Ramos (cell line): ENCODE data around the gene MYO1H.
"Not testable (repeated sequence)": the region's sequence is repeated elsewhere in the genome, so short reads cannot be mapped to it uniquely, and the experiment has no call there.

Source experiments
- in situ Hi-C: fragments of 300-500 bp; cut with MboI; formaldehyde crosslinking; loops from one replicate; pipeline ENCODE4 v1.14.3; 2022; ENCODE audit warnings: low sequenced_read_pairs; ENCODE audit not compliant: unreplicated experiment

MYO1H gene, protein sequence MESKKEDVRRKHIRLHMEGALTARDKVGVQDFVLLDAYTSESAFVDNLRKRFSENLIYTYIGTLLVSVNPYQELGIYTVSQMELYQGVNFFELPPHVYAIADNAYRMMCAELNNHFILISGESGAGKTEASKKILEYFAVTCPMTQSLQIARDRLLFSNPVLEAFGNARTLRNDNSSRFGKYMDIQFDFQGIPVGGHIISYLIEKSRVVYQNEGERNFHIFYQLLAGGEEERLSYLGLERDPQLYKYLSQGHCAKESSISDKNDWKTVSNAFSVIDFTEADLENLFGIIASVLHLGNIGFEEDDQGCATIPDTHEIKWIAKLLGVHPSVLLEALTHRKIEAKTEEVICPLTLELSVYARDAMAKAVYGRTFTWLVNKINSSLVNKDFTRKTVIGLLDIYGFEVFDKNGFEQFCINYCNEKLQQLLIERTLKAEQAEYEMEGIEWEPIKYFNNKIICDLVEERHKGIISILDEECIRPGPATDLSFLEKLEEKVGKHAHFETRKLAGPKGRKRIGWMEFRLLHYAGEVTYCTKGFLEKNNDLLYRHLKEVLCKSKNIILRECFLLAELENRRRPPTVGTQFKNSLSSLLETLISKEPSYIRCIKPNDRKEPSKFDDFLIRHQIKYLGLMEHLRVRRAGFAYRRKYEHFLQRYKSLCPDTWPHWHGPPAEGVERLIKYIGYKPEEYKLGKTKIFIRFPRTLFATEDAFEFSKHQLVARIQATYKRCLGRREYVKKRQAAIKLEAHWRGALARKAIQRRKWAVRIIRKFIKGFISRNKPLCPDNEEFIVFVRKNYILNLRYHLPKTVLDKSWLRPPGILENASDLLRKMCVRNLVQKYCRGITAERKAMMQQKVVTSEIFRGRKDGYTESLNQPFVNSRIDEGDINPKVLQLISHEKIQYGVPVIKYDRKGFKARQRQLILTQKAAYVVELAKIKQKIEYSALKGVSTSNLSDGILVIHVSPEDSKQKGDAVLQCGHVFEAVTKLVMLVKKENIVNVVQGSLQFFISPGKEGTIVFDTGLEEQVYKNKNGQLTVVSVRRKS

DNA sequence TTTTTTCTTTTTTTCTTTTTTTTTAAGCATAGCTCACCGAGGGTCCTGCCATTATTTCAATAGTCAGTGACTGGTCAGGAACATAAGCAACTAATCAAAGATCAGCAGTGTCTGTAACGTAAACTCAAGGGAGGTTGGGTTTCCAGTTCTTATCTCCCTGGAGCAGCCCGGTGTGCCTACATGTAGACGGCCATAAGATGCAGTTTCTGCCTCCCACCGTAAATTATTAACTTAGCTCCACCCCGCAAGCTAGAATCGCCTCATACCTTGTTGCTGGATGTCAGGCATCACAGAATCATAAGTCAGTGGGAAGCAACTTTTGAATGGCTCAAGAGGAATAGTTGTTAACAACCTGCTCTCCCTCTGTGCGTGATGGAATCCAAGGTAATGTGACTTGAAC lies at the start of gene MYO1H:
MYO1H (plus strand) TSS at position 312 of the 400 bp plus-strand sequence; CDS start at position 373, 61 bp downstream.
- in situ Hi-C loops = no loop called here

DNA sequence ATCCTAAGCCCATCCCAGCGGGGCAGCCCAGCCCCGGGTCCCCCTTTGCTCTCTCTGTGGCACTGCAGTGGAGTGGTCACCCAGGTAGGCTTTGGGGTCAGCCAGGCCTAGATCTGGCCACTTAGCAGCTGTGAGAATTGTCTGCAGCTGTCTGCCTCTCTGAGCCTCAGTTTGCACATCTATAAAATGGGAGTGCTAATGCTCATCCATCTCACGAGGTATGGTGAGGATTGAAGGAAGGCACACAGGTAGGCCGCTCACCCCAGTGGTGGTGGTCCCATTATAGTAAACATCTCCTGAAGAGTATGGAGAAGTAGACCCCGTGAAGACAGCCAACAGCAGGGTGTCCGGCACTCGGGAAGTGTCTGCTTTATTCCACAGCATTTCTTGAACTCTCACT lies 47.9 kb upstream of the MYO1H start:
- in situ Hi-C loops = no loop called here

DNA sequence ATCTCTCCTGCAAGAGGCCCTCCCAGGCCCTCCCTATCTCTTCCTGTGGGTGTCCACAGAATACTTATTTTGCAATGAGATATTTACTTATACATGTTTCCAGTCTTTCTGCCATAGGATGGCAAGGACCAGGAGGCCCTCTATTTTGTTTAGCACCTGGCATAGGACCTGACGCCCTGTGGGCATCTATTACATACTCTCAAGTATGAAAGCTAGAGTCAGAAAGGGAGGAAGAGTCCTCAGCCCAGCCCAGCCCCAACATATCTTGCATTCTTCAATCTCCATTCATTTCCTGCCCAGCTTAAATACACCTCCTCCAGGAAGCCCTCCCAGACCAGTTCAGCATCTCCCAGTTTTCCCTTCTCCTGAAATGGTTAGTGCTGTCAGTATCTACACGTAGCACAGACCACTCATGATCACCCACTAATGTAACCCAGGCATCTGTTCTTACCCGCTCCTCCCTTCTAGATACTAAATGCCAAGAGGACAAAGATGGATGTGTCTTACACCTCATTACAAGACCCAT lies 46.0 kb upstream of the MYO1H start:
- in situ Hi-C loops = no loop called here

DNA sequence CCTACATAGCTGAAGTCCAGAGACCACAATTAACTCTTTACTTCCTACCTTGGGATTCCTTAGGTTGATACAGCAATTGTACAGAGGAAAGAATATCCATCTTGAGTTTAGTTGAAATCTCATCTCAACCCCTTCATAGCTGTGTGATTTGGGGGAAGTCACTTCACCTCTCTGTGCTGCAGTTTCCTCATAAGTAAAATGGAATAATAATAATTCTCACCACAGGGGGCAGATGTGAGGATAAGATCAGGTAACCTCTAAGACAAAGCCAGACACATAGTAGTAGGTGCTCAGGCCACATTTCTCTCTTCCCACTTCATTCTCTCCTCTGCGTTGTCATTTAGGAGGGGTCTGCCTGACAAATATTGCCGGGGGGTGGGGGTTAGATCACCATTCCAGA lies 45.3 kb upstream of the MYO1H start:
- in situ Hi-C loops = no loop called here

DNA sequence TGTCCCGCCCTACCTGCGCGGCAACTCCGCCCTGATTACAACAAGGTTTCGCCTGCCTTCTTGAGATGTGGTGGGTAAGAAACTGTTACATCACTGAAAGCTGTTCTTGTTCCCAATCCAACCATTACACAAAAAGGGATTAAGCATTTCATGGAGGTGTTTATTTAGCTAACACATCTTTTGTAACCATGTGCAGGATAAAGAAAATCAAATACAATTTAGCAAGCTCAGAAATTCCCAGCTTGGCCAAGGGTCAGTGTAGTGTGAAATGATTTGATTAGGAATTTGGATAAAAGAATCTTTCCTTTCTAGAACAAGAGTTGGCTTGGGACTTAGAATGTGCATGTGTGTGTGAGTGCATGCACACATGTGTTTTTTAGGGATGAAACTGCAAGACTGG lies 44.9 kb upstream of the MYO1H start:
- in situ Hi-C loops = no loop called here

DNA sequence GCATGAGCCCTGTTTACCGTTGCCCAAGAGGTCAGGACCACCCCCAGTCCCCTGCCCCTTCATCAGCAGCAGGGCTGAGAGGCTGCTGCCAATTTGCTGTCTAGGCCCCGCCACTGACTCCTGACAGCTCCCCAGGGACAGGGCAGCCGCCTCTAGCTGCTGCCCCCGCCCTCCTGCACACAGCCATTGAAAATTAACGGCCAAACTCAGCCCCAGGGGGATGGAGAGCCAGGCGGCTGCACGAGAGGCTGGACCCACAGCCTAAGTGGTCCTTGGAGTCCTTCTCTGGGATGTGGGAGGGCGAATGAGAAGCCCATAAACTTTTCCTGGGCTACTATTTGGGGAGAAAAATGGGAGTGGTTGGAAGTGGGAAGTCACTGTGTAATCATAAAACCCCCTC lies 43.2 kb upstream of the MYO1H start:
- in situ Hi-C loops = no loop called here

DNA sequence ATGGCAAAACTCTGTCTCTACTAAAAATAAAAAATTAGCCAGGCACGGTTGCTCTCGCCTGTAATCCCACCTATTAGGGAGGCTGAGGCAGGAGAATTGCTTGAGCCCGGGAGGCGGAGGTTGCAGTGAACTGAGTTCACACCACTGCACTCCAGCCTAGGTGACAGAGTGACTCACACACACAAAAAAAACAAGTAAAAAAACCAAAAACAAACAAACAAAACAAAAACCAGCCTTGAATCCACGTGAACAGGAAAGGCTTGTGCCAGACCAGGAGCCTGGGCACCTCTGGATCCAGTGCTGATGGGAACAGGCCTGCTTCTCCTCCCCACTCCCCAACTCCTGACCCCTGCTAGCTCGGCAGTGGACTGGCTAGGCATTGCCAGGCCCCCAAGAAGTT lies 42.2 kb upstream of the MYO1H start:
- in situ Hi-C loops = no loop called here

DNA sequence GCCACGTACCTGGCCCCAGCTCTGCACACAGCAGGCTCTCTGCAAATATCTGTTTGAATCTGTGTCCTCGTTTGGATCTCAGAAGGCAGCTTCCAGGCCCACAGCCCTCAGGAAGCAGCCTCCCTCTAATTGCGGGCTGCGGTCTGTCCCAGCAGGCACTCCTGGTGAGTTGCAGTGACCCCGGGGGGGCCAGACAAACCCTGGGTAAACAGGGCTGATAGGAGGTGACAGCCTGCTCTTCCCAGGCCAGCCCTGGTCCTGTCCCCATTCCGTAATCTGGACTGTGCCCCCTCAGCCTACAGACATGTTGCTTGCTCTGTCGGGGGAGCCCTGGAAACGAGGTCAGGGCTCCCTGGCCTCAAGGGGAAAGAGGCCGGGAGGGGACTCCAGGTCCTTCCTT lies 40.6 kb upstream of the MYO1H start:
- in situ Hi-C loops = no loop called here

DNA sequence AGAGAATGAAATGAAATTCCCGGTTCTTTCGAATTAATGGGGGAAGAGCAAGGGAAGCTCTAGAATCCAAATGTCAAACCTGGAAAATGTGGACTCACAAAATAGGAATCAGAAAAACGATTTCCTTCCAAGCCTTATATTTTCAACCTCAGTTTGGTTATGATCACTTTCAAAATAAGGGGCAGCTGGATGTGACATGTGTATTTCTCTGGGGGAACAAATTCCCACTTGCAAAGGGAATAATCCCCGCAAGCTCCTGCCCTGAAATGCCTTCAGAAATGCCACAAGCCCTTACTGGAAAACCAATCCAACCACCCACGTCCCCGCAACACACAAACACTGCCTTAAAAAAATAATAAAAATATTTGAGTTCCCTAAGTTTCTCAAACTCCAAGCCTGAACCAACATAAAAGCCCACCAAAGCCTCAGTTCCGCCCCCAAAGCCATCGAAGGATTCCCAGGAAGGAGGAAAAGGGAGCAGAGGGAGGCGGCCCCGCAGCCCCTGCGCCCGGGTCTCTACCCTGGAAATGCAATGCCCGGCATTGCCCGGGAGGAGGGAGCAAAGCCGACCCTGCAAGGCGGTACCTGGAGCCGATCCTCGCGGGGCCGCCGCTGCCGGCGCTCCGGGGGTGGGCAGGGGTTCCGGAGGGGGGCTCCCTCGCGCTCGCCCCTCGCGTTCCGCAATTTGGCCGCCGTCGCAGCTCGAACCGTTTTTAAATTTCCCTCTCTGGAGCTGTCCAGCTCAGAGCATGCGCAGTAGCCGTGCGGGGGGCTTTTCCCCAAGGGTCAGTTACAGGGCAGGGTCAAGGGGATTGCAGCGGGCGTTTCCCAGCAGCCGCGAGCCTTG lies 38.9 kb upstream of the MYO1H start, which contains the start of gene FOXN4:
FOXN4 (minus strand) TSS at position 751 of the 847 bp plus-strand sequence. CDS start 963 bp downstream, outside the sequence.
- in situ Hi-C loops = no loop called here

DNA sequence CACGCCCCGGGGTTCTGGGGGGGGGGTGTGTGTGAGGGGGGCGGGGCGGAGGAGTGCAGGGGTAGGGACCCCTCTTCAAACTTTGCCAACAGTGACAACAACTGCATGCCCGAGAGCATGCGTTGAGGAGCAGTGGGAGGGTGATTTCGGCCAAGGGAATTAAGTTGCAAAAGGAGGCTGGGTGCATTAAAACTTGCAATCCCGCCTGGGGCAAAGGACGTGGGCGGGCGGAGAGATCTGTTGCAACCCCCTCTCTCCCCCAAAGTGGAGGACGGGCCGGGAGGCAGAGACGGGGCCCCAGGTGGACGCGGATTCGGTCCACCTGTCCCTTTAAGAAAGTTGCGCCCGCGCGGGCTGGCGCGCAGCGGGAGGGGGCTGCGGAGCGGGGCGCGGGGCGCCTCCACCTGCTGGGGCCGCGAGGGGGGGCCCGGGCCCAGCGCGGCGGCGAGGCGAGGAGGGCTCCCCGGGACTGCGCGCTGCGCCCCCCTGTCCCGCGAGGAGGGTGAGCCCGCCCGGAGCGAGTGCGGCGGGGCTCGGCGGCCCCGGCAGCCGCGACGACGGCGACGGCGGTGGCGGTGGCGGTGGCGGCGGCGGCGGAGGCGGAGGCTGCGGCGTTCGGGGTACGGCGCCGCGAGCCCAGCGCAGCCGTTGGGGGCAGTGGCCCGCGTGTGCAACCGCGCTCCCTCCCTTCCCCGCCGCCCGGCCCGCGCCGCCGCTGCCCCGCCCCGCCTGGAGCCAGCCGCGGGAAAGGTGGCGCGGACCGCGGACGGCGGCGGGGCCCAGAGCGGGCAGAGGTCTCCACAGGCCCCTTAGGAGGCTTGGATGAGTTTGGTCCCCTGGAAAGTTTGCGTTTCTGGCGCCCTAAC lies 38.1 kb upstream of the MYO1H start:
- in situ Hi-C loops = no loop called here

DNA sequence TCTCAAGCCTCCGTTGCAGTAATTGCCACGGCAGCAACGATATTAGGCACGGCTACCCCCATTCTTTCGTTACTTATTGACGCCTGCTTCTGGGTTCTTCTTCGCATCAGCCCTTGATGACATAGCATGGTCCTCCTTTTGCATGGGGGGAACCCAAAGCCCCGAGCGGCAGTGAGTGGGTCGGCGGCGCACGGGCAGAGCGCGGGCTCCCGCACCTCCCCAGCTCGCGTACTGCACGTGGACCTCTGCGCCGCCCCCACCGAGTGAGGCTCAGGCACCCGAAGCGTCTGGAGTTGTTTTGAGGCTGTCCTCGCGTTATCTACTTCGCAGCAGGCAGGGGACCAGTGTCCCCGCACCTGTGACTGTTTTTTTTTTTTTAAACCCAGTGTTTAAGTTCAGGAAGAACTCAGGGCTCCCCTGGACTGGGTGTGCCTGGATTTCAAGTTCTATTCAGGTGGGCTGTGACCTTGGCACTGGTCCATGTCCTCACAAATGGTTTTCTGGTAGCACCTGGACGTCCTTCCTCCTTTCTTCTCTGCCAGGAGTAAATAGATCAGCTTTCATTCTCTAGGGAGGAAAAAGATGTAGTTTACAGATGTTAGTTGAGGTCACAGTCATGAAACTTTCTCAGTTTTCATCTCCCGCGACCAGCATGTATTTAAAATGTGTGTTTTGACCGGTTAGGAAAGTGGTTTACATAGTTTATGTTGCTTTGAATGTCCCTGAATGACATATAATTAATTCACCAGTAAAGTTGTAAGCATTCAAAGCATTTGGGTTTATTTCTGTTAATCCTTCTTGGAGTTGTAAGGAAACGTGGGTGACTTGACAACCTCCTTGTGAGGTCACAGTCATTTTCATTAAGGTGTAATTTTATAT lies 37.2 kb upstream of the MYO1H start:
- in situ Hi-C loops = no loop called here

DNA sequence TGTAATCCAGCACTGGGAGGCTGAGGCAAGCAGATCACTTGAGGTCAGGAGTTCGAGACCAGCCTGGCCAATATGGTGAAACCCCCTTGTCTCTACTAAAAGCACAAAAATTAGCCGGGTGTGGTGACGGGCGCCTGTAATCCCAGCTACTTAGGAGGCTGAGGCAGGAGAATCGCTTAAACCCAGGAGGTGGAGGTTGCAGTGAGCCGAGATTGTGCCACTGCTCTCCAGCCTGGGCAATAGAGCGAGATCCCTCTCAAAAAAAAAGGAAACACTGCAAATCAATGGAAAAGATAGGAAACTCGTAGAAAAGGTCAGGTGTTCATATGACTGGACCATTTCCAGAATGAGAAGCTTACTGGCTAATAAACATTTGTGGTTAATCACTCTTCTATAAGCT lies 26.4 kb upstream of the MYO1H start:
- in situ Hi-C loops = not testable (repeated sequence)

DNA sequence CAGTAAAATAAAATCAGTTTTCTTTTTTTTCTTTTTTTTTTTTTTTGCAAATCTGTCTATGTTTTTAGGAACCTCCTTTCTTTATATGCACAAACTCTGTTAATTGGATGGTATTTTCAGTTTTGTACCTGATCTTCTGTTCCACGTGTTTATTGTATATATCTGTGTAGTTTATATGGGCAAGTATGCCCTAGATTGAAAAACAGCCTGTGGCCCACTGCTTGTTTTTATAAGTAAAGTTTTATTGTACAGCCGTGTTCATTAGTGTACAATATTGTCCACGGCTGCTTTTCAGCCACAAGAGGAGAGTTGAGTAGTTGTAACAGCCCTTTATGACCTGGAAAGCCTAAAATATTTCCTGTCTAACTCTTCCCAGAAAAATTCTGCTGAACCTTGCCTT lies 18.7 kb upstream of the MYO1H start:
- in situ Hi-C loops = no loop called here

DNA sequence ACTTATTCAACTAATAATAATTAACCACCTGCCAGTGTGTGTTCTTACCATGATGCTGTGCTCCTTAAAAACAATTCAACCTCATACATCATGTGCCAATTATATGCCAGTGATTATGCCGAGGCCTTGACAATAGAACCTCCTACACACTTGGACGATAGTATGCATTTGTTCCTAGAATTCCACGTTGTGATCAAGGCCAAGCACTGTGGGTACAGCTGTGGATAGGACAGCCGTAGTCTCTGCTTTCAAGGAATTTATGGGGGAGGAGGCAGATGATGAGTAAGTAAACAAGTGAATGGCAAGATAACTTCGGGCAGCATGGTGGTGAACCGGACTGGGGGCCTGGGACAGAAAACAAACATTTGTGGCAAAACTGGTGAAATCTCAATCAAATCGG lies 18.0 kb upstream of the MYO1H start:
- in situ Hi-C loops = no loop called here

DNA sequence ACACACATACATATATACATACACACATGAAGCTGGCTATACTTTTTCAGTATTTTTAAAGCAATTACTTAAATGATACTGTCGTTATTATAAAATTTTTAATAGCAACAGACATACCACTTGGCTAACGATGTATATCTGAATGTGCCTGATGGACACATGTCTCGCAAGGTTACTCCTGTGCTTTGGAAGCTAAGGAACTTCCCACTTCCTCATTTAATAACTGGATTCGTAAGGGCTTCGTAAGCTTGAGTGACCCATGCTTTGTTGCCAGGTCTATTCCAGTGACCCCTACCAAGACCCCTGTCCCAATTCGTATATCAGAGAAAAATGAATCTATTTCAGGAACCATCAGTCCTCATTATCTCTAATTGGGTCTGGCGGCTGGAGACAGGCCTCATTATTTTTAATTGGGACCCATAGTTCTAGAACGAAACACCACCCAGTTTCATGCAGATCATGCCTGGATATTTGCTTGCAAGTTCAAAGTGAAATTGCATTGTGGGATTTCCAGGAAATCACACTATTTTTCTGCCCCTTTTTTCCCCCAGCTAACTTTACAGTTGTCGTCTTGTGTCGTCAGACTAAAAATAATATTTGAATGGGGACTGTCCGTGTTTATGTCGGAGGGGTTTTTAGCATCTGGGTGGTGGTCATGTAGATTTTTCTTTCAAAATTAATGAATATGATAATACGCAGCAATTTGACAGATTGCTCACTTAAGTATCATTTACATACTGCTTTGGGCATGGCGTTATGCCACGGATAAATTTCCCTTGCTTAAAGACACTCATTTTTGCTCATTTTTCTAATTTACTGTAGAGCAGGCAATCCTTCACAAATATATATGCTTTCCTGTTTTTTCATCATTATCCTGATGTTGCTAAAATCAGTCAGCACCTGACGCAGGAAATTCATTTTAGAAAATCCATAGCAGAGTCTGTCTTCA lies 17.1 kb upstream of the MYO1H start:
- in situ Hi-C loops = no loop called here

DNA sequence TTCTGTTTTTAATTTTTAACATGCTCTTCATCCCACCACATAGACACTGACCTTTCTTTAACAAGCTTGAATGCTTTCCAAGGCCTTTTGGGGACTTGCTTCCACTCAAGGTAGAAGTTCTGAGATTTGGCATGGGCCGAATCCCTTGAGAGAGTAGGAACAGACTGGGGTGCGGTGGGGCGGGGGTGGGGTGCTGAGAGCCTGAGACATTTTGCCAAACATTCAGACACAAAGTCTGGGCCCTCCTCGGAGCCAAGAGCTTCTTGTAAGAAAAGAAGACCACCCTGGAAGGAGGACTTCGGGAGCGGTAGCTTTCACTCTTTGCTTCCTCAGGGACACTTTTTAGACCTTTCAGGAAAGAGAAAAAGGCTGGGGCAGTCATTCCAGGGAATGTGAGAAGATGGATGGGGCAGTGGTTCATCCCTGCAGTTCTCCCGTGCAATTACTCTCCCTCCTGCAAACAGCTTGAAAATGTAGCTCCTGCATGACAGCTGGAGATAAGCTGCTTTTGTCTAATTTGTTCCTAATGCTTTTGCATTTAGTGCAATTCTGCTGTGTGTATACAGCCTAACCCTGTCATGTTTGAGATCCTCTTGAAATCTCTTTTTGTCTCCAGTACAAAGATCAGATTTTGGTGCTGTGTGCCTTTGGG lies 16.3 kb upstream of the MYO1H start:
- in situ Hi-C loops = no loop called here
